ENCODE data around the gene ACVR1B.

The ACVR1B gene

DNA sequence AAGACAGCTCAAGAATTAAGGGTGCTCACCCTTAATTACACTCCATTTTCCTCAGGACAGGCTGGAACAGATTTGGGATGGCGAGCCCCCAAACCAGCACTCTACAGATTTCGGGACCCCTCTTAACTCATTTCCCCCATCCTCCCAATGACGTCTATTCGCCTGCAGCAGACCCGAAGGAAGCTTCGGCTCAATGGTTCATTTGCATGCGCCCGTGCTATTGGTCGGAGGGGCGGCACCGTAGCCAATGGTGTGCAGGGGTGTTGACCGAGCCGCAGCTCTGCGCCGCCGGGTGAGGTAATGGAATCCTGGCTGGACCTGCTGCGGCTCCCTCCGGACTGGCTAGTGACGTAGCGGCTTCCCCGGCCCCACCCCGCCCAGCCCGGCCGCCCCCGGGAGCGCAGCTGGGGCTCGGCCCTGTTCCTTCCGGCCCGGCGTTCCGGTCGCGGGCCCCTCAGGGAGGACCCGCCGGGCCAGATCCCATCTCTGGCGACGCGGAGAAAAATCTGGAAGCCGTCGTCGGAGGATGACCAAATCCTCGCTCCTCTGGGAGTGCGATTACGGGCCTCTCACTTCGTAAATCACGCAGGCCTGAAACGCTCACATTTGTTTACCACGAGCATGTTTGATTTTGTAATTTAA, 81.4 kb downstream of the ACVR1B start:
- peak; percentile 97 for FAIRE-seq

DNA sequence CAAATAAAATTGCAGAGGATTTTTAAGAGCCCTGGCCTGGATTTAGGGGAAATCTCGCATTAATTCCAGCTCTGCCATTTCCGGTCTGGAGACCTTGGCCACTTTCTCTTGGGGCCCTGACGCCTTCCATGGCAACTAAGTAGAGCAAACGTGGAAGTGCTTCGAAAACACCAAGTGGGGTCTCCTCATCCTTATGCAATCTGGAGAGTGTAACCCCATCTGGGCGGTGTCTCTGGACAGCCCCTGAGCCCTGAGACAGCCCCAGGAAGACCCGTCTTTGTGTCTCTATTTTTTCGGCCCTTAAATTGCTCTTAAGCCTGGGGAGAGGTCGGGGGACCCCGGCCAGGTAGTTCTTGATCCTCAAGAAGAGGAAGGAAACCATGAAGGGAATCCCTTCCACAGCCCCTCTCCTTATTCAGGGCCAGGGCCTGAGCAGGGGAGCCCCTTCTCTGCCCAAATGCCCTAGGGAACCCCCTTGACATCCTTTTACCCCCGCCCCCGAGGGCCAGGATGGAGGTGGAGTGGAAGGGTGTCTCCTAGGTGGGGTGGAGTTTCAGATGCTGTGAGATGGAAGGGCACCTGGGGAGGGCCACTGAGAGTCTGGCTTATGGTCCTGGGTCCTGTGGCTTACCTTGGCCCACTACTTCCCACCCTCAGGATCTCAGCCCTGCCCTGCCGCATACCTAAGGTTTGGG, 82.1 kb downstream of the ACVR1B start:
- no peak for TF ChIP-seq POU2F2 (IDR thresholded peaks at IDR 0.05; ENCODE audit: low read depth, low read length)
- TF ChIP-seq PAX5 (IDR thresholded peaks at IDR 0.05; ENCODE audit: insufficient read depth, low read length, severe bottlenecking) = no peak
- no peak for TF ChIP-seq SPI1 (IDR thresholded peaks at IDR 0.05; ENCODE audit: low read depth, low read length)
- TF ChIP-seq TAF1 (IDR thresholded peaks at IDR 0.05; ENCODE audit: low read depth, low read length) = no peak
- TF ChIP-seq POLR2A (IDR thresholded peaks at IDR 0.05; ENCODE audit: low read depth, low read length) = no peak
- TF ChIP-seq POLR2AphosphoS5 (IDR thresholded peaks at IDR 0.05; ENCODE audit: low read depth, low read length) = no peak
- FAIRE-seq (no peak), DNase-seq (ENCODE audit: insufficient read length, low spot score) (no peak)

More for the DNA sequence above, 81.4 kb downstream of the ACVR1B start:
- DNase-seq (ENCODE audit: insufficient read length, low spot score) = peak; percentile 93
- TF ChIP-seq POU2F2 (IDR thresholded peaks at IDR 0.05; ENCODE audit: low read depth, low read length) (peak; percentile 88), POLR2A (IDR thresholded peaks at IDR 0.05; ENCODE audit: low read depth, low read length) (no peak)

DNA sequence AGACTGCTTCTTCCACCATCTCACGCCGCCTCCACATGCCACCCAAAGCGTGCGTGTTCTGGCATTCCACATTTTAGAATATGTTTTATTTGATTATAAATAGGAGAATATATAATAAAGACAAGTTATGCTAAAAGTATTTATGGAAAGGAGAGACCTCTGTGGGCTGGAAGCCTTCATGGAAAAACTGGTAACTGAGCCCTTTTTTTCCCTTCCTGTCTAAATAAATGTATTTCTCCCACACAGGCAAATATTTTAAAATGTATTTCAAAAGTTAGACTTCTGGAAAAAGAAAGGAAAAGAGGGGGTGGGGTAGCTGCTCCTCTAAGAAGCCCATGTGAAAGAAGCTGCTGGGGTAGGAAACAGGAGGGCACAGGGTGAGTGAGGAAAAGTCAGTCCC, 83.7 kb downstream of the ACVR1B start:
- FAIRE-seq (no peak), DNase-seq (ENCODE audit: insufficient read length, low spot score) (no peak)
- no peak for TF ChIP-seq SPI1 (IDR thresholded peaks at IDR 0.05; ENCODE audit: low read depth, low read length)
- TF ChIP-seq TAF1 (IDR thresholded peaks at IDR 0.05; ENCODE audit: low read depth, low read length) = no peak
- TF ChIP-seq POU2F2 (IDR thresholded peaks at IDR 0.05; ENCODE audit: low read depth, low read length) = no peak
- no peak for TF ChIP-seq PAX5 (IDR thresholded peaks at IDR 0.05; ENCODE audit: insufficient read depth, low read length, severe bottlenecking)
- TF ChIP-seq POLR2AphosphoS5 (IDR thresholded peaks at IDR 0.05; ENCODE audit: low read depth, low read length) = no peak
- TF ChIP-seq POLR2A (IDR thresholded peaks at IDR 0.05; ENCODE audit: low read depth, low read length) = no peak

DNA sequence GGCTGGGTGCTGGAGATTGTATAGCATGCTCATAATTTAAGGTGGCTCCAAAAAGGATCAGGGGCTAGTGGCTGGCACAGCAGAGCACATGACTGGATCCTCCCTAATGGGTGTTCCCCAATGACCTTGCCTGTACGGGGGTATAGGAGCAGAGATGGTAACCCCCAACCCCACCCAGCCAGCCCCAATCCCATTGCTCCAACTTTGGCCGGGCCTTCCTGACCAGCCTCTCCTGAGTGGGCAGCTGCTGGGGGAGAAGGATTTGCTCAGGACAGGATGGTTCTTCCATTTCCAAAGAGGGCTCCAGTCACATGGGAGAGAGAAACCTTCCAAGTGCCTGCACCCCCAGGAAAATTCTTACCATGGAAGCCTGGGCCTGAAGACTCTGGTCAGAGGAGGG, 84.4 kb downstream of the ACVR1B start:
- DNase-seq (ENCODE audit: insufficient read length, low spot score) = no peak
- FAIRE-seq = no peak
- TF ChIP-seq POLR2AphosphoS5 (IDR thresholded peaks at IDR 0.05; ENCODE audit: low read depth, low read length) = no peak
- no peak for TF ChIP-seq PAX5 (IDR thresholded peaks at IDR 0.05; ENCODE audit: insufficient read depth, low read length, severe bottlenecking)
- TF ChIP-seq POLR2A (IDR thresholded peaks at IDR 0.05; ENCODE audit: low read depth, low read length) = no peak
- no peak for TF ChIP-seq POU2F2 (IDR thresholded peaks at IDR 0.05; ENCODE audit: low read depth, low read length)
- no peak for TF ChIP-seq TAF1 (IDR thresholded peaks at IDR 0.05; ENCODE audit: low read depth, low read length)
- TF ChIP-seq SPI1 (IDR thresholded peaks at IDR 0.05; ENCODE audit: low read depth, low read length) = no peak

DNA sequence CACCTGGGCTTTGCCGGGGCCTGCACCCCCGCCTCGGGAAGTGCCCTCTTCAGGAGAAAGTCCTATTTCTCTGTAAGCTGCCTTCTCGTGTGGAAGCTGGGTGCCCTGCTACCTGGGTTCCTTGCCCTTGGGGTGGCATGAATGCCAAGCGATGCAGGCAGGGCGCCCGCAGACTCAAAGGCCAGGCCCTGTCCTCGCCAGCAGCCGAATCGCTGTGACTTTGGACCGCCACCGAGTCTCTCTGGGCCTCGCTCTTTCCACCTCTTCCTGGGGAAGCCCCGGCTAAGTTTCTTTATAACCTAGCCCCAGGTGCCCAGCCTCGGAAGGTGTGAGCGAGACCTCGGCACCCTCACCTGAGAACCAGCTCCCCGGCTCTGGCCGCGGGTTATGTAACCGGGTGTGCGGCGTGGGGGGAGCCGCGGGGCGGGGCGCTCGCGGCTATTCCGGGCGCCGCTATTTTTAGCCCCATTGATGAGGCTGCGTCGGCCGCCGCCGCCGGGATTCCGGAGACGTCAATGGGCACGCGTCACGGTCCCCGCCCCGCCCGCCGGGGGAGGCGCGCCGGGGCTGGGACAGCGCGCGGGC, 85.2 kb downstream of the ACVR1B start:
- DNase-seq (ENCODE audit: insufficient read length, low spot score) (peak; percentile 65), FAIRE-seq (no peak)
- TF ChIP-seq PAX5 (IDR thresholded peaks at IDR 0.05; ENCODE audit: insufficient read depth, low read length, severe bottlenecking) (peak; percentile 92), POLR2AphosphoS5 (IDR thresholded peaks at IDR 0.05; ENCODE audit: low read depth, low read length) (no peak)

DNA sequence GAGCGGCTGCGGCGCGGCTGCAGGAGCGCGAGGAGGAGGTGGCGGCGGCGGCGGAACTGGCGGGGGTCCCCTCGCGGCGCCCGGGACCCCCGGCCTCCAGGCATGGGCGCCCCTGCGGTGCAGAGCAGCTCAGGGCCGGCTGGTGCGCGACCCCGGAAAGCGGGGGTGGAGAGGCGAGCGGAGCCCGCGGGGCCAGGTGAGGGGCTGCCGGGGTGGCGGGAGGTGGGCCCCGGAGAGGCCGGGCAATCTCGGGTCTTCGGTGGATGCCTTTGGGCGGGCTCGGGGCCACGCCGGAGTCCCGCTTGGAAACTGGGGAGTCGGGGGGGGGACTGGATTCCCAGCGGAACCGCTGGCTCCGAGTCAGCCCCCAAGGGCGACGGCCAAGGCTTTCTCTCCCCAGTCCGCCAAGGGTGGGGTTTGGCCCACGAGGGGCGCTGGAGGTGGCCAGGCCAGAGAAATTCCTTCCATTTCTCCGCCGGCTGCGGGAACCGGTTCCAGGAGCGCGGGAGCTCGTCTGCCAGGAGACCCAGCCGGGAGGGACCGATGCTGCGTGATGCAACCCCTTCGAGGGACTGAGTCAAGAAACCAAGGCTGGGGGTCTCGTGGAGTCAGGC, 85.9 kb downstream of the ACVR1B start:
- FAIRE-seq = no peak
- DNase-seq (ENCODE audit: insufficient read length, low spot score) = no peak

DNA sequence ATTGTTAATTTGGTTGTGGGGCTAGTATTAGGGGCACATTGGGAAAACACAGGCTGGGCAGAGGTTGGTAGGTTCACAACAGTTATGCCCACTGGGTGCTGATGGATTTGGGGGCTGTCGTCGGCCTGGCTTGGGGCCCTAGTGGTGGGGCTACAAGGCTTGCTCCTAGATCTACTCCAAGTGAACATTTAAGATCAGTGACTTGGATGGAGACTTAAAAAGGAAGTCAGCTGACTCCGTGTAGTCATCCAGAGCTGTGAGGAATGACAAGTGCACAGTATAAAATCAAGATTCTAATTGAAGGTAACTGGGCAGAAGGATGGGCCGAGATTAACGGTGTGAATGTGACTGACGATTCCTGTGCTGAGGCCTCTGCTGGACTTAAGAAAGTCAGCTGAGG, 86.9 kb downstream of the ACVR1B start:
- DNase-seq (ENCODE audit: insufficient read length, low spot score) = no peak
- no peak for FAIRE-seq

More for the DNA sequence above, 85.9 kb downstream of the ACVR1B start:
- TF ChIP-seq TAF1 (IDR thresholded peaks at IDR 0.05; ENCODE audit: low read depth, low read length) (no peak), SPI1 (IDR thresholded peaks at IDR 0.05; ENCODE audit: low read depth, low read length) (no peak), POU2F2 (IDR thresholded peaks at IDR 0.05; ENCODE audit: low read depth, low read length) (no peak), POLR2A (IDR thresholded peaks at IDR 0.05; ENCODE audit: low read depth, low read length) (no peak), POLR2AphosphoS5 (IDR thresholded peaks at IDR 0.05; ENCODE audit: low read depth, low read length) (no peak)

DNA sequence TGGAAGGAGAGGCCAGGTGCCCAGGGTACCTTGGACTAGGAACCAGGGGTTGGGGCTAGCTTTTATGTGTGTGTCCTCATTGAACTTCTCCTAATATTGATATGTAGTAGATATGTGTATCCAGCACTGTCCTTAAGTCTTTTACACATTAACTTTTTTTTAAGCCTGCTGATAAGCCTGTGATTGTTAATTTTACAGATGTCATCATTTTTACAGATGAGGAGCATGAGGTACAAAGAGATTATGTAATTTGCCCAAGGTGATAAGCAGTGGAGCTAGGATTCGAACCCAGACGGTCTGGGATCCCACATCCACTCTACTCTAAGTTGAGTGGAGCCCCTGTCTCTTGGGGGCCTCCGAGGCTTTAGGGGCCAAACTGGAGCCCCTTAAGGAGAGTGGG, 89.5 kb downstream of the ACVR1B start:
- TF ChIP-seq PAX5 (IDR thresholded peaks at IDR 0.05; ENCODE audit: insufficient read depth, low read length, severe bottlenecking) (no peak), POU2F2 (IDR thresholded peaks at IDR 0.05; ENCODE audit: low read depth, low read length) (no peak), TAF1 (IDR thresholded peaks at IDR 0.05; ENCODE audit: low read depth, low read length) (no peak), SPI1 (IDR thresholded peaks at IDR 0.05; ENCODE audit: low read depth, low read length) (no peak), POLR2A (IDR thresholded peaks at IDR 0.05; ENCODE audit: low read depth, low read length) (no peak), POLR2AphosphoS5 (IDR thresholded peaks at IDR 0.05; ENCODE audit: low read depth, low read length) (no peak)
- FAIRE-seq (no peak), DNase-seq (ENCODE audit: insufficient read length, low spot score) (no peak)

More for the DNA sequence above, 86.9 kb downstream of the ACVR1B start:
- no peak for TF ChIP-seq TAF1 (IDR thresholded peaks at IDR 0.05; ENCODE audit: low read depth, low read length)
- no peak for TF ChIP-seq POLR2A (IDR thresholded peaks at IDR 0.05; ENCODE audit: low read depth, low read length)
- no peak for TF ChIP-seq SPI1 (IDR thresholded peaks at IDR 0.05; ENCODE audit: low read depth, low read length)
- TF ChIP-seq POU2F2 (IDR thresholded peaks at IDR 0.05; ENCODE audit: low read depth, low read length) = no peak
- no peak for TF ChIP-seq POLR2AphosphoS5 (IDR thresholded peaks at IDR 0.05; ENCODE audit: low read depth, low read length)
- TF ChIP-seq PAX5 (IDR thresholded peaks at IDR 0.05; ENCODE audit: insufficient read depth, low read length, severe bottlenecking) = no peak

DNA sequence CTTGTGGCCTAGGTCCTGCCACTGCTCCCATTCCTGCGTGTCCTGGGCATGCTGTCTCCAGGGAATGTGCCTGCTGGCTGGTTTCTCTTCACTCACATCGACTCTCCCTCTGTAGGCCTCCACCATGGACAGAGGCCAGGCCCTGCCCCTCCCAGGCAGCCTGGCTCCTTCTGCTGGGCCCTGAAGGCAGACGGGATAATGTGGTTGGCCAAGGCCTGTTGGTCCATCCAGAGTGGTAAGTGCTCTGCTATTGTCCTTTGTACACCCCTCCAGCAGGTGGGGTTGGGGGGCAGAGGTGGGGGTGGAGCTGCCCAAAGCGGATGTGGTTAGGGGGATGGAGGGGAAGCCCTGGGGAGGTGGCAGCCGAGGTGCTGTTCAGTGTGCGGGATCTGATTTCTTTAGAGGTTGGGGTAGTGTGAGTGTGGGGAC, 90.2 kb downstream of the ACVR1B start:
- peak; percentile 92 for FAIRE-seq
- peak; percentile 73 for DNase-seq (ENCODE audit: insufficient read length, low spot score)
- TF ChIP-seq POLR2AphosphoS5 (IDR thresholded peaks at IDR 0.05; ENCODE audit: low read depth, low read length) = no peak
- no peak for TF ChIP-seq TAF1 (IDR thresholded peaks at IDR 0.05; ENCODE audit: low read depth, low read length)
- TF ChIP-seq POLR2A (IDR thresholded peaks at IDR 0.05; ENCODE audit: low read depth, low read length) = no peak
- no peak for TF ChIP-seq SPI1 (IDR thresholded peaks at IDR 0.05; ENCODE audit: low read depth, low read length)
- TF ChIP-seq PAX5 (IDR thresholded peaks at IDR 0.05; ENCODE audit: insufficient read depth, low read length, severe bottlenecking) = no peak
- no peak for TF ChIP-seq POU2F2 (IDR thresholded peaks at IDR 0.05; ENCODE audit: low read depth, low read length)

Data from GM12891 (cell line).